HG03469 (cell line): Measurements from ENCODE around the gene PIGBOS1.

ENCODE experiments used
- ATAC-seq: cut with Tn5 transposase; IDR thresholded peaks from one replicate; pipeline ENCODE4 v1.9.1; 2021; ENCODE audit warnings: mild to moderate bottlenecking, moderate library complexity, moderate number of reproducible peaks; ENCODE audit not compliant: unreplicated experiment

Gene PIGBOS1

DNA sequence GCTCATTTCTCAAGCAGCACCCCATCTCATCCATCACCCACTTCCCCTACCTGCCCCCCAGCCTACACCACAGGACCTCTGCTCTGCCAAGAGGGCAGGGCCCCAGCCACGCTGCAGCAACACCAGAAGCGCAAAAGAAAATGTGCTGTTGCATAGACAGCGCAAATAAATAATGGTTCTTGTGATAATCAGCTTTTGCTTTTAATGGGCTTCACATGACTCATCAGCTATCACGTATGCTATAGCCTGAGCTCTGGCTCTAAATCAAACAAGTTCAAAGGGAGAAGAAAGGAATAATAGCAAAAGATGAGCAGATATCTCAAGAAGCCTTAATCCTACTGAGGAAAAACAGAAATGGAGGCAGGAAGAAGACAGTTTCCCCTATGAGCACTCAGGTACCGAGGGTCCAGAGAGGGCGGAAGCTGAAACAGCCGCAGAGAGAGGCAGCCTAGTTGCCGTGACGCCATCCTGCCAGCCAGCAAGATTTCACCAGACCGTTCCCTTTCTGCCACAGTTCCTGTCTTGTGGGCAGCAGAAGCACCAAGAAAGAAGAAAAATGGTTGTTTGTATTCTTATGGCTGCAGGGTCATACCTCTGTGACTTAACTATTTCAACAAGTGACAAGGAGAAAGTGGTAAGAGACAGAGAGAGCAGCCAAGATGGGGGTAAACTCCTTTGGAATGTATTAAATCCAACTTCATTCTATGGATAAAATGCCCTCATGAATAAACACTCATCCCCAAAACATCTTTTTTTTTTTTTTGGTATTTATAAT is 51.3 kb downstream of the PIGBOS1 start:
- ATAC-seq, result peak; percentile 80
